Astrocyte (in vitro differentiated cells and primary cell): ENCODE data around the gene ACTRT2. TPM values are rescaled to one million over a fixed set of nuclear protein-coding genes. Genes with fewer than 3 reads are reported as not detected.

Experiments used
- DNase-seq: peaks from one replicate; pipeline ENCODE4 v3.0.0-alpha.2; 2010; ENCODE audit warnings: low read depth
- FAIRE-seq: peaks from 2 replicates; lab custom pipeline; 2011; peaks lifted over from hg19 to GRCh38; lab: Jason Lieb, UNC
- H2AFZ ChIP-seq: 2 replicates; pipeline ENCODE4 v1.6.0; 2012; ENCODE audit warnings: low read depth, low read length, inconsistent platforms
- H3K27ac ChIP-seq: 2 replicates; pipeline ENCODE4 v1.5.1; 2011; ENCODE audit warnings: low read depth, low read length, inconsistent platforms
- H3K27me3 ChIP-seq: 2 replicates; pipeline ENCODE4 v1.6.0; 2011; ENCODE audit warnings: low read length, inconsistent platforms; ENCODE audit not compliant: insufficient read depth
- H3K36me3 ChIP-seq: 2 replicates; pipeline ENCODE4 v1.5.1; 2011; ENCODE audit warnings: low read length, inconsistent platforms; ENCODE audit not compliant: insufficient read depth
- H3K4me1 ChIP-seq: 2 replicates; pipeline ENCODE4 v1.5.1; 2011; ENCODE audit warnings: low read length, inconsistent platforms; ENCODE audit not compliant: insufficient read depth
- H3K4me2 ChIP-seq: 2 replicates; pipeline ENCODE4 v1.6.0; 2012; ENCODE audit warnings: low read length, inconsistent platforms
- H3K4me3 ChIP-seq: 2 replicates; pipeline ENCODE4 v1.5.1; 2011; ENCODE audit warnings: low read depth, mild to moderate bottlenecking, low read length, inconsistent platforms; ENCODE audit not compliant: insufficient read depth
- H3K79me2 ChIP-seq: 2 replicates; pipeline ENCODE4 v1.6.0; 2012; ENCODE audit warnings: mild to moderate bottlenecking, low read length, inconsistent platforms; ENCODE audit not compliant: insufficient read depth
- H3K9ac ChIP-seq: 2 replicates; pipeline ENCODE4 v1.6.0; 2012; ENCODE audit warnings: mild to moderate bottlenecking, low read length, inconsistent platforms
- H3K9me3 ChIP-seq: 2 replicates; pipeline ENCODE4 v1.5.1; 2012; ENCODE audit warnings: low read depth, mild to moderate bottlenecking, low read length, inconsistent platforms; ENCODE audit not compliant: insufficient read depth
- H4K20me1 ChIP-seq: 2 replicates; pipeline ENCODE4 v1.6.0; 2012; ENCODE audit warnings: low read length, inconsistent platforms; ENCODE audit not compliant: insufficient read depth
- H3K27ac Mint-ChIP-seq: one replicate; pipeline ENCODE4 v1.8.0; 2021; ENCODE audit warnings: mild to moderate bottlenecking, mixed read lengths; ENCODE audit not compliant: unreplicated experiment
- H3K27me3 Mint-ChIP-seq: one replicate; pipeline ENCODE4 v1.8.0; 2021; ENCODE audit warnings: low read depth, mixed read lengths; ENCODE audit not compliant: unreplicated experiment
- H3K36me3 Mint-ChIP-seq: one replicate; pipeline ENCODE4 v1.8.0; 2021; ENCODE audit warnings: low read depth, mixed read lengths; ENCODE audit not compliant: unreplicated experiment
- H3K4me1 Mint-ChIP-seq: one replicate; pipeline ENCODE4 v1.8.0; 2021; ENCODE audit warnings: low read depth, mixed read lengths; ENCODE audit not compliant: unreplicated experiment
- H3K4me3 Mint-ChIP-seq: one replicate; pipeline ENCODE4 v1.8.0; 2021; ENCODE audit warnings: mild to moderate bottlenecking, moderate library complexity, mixed read lengths; ENCODE audit not compliant: unreplicated experiment
- H3K9me3 Mint-ChIP-seq: one replicate; pipeline ENCODE4 v1.8.0; 2021; ENCODE audit warnings: mild to moderate bottlenecking, mixed read lengths; ENCODE audit not compliant: unreplicated experiment
- EZH2 ChIP-seq: IDR thresholded peaks from 2 replicates; pipeline ENCODE4 v1.6.1; 2012; ENCODE audit warnings: mild to moderate bottlenecking, low read length, inconsistent platforms; ENCODE audit not compliant: insufficient read depth
- total RNA-seq: library from RNA; stranded (reverse); gene quantifications from 2 replicates; pipeline ENCODE4 v1.2.1, GENCODE V29; 2021
- TF ChIP-seq, protein P1 (sequence below): IDR thresholded peaks from 2 replicates; pipeline ENCODE4 v1.5.1; 2011; ENCODE audit warnings: low read depth, mild to moderate bottlenecking, inconsistent platforms, low read length, moderate library complexity; ENCODE audit not compliant: insufficient read depth

The ACTRT2 gene
- total RNA-seq, 1 donor from 2014 or later, result not detected

DNA sequence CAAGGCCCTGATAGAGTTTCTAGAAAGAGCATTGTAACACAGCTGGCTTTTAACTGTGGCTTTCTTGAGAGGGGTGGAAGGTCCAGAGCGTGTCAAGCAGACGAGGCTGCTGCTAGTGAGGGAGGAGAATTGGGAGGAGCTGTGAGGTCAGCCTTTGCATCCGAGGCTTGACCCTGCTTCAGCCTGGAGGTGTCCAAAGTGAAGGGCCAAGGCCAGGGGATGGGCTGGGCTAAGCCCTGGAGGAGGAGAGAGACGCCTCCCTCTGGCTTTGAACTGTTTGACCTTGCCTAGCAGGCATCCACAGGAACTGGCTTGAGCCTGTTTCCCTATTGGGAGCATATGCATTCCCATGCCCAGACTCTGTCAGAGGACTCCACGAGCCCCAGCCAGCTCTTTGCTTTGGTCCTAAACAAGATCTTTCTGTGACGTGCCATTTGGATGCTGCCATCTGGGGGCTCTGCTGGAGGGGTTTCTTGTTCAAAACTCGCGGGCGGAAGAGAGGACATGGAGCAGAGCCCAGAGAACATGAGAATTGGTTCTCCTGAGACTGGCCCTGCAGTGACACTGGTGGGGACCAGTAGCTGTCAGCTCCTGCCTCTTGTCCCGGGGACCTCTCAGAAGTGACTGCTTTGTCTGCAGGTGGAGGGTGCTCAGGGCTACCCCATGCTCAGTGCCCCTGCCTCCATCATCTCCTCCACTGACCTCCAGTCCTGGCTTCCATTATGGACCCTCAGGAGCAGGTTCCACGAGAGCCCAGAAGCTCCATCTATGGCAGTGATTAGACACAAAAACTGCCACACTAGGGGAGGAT lies 5.5 kb downstream of the ACTRT2 start:
- Histone ChIP-seq H3K79me2 (no peaks in the 10 kb centered on the region), H3K4me2 (no peak overlapping the region), H4K20me1 (no peaks in the 10 kb centered on the region), H3K9me3 (peaks cover 10% of the 10 kb centered on the region), H3K27ac (no peak overlapping the region), H3K27me3 (no peaks in the 10 kb centered on the region), H2AFZ (no peak overlapping the region), H3K9ac (no peak overlapping the region), H3K36me3 (no peaks in the 10 kb centered on the region), H3K4me3 (no peak overlapping the region), H3K4me1 (no peaks in the 10 kb centered on the region)
- H3K4me3 Mint-ChIP-seq, result no peak overlapping the region
- no peaks in the 10 kb centered on the region for H3K36me3 Mint-ChIP-seq
- peaks cover 2% of the 10 kb centered on the region for H3K9me3 Mint-ChIP-seq
- no peak for TF ChIP-seq EZH2
- TF ChIP-seq, protein P1, sequence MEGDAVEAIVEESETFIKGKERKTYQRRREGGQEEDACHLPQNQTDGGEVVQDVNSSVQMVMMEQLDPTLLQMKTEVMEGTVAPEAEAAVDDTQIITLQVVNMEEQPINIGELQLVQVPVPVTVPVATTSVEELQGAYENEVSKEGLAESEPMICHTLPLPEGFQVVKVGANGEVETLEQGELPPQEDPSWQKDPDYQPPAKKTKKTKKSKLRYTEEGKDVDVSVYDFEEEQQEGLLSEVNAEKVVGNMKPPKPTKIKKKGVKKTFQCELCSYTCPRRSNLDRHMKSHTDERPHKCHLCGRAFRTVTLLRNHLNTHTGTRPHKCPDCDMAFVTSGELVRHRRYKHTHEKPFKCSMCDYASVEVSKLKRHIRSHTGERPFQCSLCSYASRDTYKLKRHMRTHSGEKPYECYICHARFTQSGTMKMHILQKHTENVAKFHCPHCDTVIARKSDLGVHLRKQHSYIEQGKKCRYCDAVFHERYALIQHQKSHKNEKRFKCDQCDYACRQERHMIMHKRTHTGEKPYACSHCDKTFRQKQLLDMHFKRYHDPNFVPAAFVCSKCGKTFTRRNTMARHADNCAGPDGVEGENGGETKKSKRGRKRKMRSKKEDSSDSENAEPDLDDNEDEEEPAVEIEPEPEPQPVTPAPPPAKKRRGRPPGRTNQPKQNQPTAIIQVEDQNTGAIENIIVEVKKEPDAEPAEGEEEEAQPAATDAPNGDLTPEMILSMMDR, result no peak
- no peaks in the 10 kb centered on the region for H3K4me1 Mint-ChIP-seq
- H3K27ac Mint-ChIP-seq, result no peak overlapping the region
- FAIRE-seq, result no peak
- DNase-seq, result no peak
- peaks cover 24% of the 10 kb centered on the region for H3K27me3 Mint-ChIP-seq

DNA sequence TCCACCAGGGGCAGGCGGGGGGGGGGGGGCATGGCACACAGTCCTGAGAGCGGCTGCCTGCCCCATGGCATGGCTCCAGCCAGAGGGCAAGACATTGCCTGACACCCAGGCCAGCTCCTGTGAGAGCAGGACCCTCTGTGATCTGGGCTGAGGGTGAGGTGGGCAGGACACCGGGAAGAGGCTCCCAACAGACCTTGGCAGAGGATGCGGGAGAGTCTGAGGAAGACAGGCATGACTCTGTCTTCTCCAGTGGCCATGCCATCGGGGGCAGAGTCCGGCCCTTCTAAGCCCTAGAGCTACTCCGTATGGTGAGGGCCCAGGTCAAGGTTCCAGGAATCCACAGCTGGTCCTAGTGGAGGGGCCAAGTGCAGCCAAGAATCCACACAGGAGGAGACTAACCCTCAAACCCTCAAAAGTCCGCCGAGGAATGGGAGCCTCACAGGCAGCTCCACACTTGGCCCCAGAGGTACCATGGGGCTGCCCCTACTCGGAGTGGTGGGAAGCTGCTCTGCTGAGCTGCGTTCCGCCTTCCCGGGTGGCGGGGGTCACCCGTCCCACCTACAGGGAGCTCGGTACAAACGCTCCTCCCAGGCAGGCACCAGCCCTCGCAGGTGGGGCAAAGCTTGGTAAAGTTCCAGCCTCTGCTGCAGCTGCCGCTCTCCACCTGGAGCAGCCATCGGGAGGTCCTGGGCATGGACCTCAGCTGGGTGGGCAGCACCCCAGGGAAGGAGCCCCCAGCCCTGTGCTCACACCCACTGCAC lies 6.5 kb downstream of the ACTRT2 start:
- peaks cover 2% of the 10 kb centered on the region for H3K9me3 Mint-ChIP-seq

More for the DNA sequence above, 6.5 kb downstream of the ACTRT2 start:
- H2AFZ ChIP-seq, result no peak overlapping the region
- Mint-ChIP-seq H3K27me3 (peaks cover 29% of the 10 kb centered on the region), H3K36me3 (no peaks in the 10 kb centered on the region), H3K27ac (no peak overlapping the region), H3K4me1 (no peaks in the 10 kb centered on the region), H3K4me3 (no peak overlapping the region)
- DNase-seq, result no peak
- no peaks in the 10 kb centered on the region for H3K36me3 ChIP-seq
- no peak for FAIRE-seq
- H4K20me1 ChIP-seq, result no peaks in the 10 kb centered on the region
- H3K4me1 ChIP-seq, result no peaks in the 10 kb centered on the region
- no peak overlapping the region for H3K4me2 ChIP-seq
- peaks cover 10% of the 10 kb centered on the region for H3K9me3 ChIP-seq
- no peaks in the 10 kb centered on the region for H3K27me3 ChIP-seq
- H3K27ac ChIP-seq, result no peak overlapping the region
- H3K79me2 ChIP-seq, result no peaks in the 10 kb centered on the region
- TF ChIP-seq, protein P1, result no peak
- no peak for TF ChIP-seq EZH2
- H3K4me3 ChIP-seq, result no peak overlapping the region
- no peak overlapping the region for H3K9ac ChIP-seq
